HG02678 (cell line): ENCODE results near the gene UROC1.

ENCODE experiments used
- ATAC-seq: cut with Tn5 transposase; IDR thresholded peaks from one replicate; pipeline ENCODE4 v1.9.1; 2021; ENCODE audit warnings: mild to moderate bottlenecking, moderate library complexity; ENCODE audit not compliant: unreplicated experiment

The UROC1 gene

DNA sequence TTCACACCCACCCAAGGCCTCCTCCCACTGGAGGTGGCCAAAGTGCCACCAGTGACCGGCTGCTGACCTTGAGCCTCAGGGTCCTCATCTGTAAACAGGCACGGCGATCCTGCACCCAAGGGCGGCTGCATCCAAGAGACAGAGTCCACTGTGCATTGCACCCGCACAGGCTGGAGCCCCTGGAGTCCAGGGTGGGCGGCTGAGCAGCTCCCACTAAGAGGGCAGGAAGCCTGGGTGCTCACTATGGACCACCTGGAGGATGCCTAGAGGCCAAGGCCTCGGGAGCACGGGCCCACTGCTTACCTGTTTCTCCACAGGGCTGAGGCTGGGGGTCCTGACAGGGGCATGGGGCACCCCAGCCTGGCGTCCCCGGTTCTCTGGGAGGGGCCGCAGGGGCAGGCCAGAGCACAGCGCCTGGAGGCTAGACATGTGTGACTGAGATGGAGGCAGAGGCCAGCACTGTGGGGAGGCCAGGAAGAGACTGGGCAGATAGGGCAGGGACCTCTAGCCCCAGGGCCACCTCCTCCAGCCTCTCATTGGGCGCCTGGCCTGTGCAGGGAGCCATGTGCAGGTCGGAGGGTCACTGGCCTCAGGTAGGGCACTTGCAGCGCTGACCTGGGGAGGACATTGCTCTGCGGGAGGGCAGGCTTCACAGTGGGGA, at the start of gene UROC1:
TSS of gene UROC1 (minus strand) at position 483 of the 661 bp plus-strand sequence. CDS start at position 429, 54 bp downstream.
- no peak for ATAC-seq

DNA sequence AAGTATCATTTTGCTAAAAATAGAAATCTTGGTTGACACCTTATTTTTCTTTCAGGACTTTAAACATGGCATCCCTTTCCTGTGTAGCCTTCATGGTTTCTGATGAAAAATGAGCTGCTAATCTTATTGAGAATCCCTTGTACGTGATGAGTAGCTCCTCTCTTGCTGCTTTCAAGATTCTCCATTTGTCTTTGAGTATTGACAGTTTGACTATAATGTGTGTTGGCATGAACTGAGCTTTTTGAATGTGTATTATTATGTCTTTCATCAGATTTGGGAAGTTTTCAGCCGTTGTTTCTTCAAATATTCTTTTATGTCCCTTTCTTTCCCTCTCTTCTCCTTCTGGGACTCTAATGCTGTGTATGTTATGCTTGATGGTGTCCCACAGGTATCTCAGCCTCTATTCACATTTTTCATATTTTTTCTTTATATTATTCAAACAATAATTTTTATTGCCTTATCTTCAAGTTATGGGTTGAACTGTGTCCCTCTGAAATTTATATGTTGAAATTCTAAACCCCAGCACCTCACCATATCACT, 45.2 kb upstream of the UROC1 start:
- no peak for ATAC-seq

DNA sequence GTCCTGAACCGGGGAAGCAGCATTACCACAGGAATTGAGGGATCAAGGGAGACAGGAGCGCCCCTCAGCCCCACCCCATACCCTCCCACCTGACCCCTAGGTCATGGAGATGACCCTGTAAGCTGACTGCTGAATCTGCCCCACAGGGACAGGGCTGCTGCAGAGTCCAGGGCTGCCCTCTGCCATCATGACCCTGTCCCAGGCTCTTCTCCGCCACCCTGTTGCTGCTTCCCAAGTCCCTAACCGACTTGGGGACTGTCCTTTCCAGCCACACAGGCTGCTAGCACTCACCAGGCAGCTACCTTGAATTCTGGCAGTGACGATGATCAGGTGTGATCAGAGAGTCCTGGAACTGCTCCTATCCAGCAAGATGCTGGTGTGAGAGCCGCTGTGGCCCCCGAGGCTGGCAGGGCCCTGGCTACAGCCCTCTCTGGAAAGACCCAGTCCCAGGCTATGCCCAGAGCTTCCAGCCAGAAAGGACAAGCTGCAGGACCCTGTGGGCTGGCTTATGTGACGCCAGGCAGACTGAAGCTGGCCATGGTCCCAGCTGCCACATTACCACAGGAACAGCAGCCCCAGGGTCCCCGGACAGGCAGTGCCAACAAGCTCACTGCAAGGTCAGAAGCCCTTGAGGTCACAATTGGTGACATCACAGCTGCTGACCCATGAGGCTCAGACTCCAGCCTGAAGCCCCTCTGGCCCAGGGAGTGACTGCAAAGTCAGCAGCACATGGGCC, 40.9 kb upstream of the UROC1 start, which contains the start of gene C3orf22:
TSS of gene C3orf22 (minus strand) at position 597 of the 736 bp plus-strand sequence. CDS start 5,542 bp downstream, outside the sequence.
- ATAC-seq, result no peak

DNA sequence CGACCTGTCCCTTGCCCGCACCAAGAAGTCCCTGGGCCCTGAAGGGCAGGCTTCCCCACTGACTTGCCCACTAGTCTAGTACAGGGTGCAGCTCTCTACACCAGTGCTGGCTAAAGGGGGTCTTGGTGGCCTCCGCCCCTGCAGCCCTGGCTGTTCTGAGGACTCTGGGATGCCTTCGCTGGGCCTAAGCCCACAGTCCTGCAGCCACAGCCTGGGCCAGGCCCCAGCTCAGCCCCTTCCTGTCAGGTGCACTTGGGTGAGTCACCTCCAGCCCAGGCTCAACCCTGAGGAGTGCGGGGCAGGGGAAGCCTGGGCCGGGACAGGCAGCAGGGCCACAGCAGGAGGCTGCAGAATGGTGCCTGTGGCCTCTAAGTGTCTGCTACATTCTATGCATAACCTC, 40.2 kb upstream of the UROC1 start:
- ATAC-seq, result no peak

DNA sequence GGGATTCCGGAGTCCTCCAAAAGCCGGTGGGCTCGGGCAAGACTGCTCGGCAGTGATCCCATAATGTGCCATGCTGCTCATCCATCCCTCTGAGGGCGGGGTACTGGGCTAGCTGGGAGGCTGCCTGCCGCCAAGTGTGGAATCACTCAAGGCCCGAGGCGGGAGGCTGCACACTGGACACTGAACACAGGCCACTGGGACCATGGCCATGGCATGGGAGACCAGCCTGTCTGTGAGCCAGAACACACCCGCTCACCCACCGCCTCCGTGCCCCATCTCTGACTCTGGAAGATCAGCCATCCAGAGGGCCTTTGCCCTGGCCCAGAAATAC, 39.8 kb upstream of the UROC1 start:
- no peak for ATAC-seq

DNA sequence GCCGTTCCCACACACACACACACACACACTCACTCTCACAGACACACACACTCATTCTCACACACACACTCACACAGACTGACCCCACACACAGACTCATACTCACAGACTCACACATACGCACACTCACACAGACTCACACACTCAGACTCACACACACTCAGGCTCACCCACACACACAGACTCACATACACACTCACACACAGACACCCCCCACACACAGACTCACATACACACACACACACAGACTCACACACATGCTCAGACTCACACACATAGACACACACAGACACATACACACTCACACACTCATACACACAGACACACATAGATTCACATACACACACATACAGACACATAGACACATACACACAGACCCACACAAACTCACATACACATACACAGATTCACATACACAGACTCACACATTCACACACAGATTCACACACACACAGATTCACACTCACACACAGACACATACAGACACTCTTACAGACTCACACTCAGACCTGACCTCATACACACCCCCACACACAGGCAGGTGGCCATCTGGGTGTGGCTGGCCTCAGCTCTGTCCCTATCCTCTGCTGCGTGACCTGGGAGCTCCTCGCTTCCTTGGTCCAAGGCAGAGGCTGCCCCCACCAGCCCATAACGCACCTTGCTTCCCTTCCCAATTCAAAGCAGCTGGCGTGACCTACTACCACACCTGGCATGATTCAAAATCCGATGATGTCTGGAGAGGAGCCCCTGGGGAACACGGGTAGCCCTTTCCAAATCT, 39.3 kb upstream of the UROC1 start:
- ATAC-seq, result no peak

DNA sequence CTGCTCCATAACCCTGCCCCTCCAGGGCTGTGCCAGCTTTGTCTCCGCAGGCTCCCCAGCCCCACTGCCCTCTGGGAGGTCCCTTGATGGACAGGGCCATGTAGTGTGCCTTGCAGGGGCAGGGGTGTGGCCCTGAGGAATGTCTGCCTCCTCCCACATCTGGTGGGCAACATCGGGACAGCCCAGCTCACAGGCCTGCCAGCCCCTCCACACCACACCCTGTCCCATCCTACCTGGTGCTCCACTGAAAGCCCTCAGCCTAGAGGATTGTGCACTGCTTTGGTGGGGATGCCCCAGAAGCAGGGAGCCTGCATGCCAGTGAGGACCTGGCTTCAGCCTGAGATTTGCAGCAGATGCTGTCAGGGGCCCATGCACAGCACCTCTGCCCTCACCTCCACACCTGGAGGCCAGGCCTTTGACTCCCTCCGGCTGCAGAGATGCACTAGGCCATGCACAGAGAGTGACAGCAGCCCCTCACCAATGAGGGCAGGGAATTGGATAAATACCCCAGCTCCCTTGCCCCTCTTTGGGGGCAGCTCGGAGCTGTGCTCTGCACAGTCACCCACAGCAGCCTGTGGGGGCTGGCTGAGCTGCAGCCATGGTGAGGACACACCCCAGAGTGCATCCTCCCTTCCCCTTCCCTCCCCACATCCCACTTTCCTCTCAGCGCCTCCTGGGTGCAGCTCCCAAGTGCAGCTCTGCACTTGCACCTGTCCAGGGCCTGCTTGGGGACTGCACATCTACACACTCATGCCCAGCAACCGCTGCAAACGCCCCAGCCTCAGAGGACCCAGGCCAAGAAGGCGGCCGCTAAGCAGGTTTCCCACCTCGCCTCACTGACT, 38.4 kb upstream of the UROC1 start:
- no peak for ATAC-seq

DNA sequence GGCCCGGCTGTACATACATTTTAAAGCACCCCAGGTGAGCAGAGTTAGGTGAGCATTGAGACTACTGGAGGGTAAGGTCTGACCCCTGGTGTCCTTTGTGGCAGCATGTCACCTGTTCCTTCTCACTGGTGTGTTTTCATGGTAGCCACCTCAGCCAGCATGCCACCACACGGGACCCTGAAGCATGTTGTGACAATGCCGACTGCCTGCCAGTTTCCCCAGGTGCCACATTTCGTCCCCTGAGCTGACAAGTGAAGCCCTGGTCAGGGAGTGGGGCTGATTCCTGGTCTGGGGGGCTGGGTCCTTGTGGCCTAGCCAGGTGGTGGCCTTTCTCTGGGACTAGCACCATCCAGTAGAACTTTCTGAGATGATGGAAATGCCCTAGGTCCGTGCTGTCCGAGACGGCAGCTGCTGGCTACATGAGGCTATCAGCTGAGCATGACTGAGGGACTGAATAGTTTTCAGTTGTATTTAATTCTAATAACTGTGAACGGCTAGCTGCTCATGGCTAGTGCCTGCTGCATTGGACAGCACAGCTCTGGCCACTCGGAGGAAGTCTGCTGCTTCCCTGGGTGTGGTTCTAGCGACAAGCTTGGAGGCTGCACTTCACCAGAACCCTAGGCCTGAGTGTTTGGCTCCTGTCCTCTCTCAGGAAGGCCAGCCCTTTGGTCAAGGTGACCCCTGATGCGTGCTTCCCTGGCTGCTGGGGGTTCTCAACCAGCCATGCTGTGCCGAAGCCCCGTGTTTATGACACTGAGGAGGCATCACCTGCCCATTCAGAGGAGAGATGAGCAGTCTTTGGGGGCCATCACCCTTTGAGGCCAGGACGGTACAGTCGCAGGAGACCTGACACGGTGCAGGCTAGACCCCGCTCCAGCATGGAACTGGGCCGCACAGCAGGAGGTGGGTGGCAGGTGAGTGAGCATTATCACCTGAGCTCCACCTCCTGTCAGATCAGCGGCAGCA, 37.3 kb upstream of the UROC1 start:
- ATAC-seq, result no peak

DNA sequence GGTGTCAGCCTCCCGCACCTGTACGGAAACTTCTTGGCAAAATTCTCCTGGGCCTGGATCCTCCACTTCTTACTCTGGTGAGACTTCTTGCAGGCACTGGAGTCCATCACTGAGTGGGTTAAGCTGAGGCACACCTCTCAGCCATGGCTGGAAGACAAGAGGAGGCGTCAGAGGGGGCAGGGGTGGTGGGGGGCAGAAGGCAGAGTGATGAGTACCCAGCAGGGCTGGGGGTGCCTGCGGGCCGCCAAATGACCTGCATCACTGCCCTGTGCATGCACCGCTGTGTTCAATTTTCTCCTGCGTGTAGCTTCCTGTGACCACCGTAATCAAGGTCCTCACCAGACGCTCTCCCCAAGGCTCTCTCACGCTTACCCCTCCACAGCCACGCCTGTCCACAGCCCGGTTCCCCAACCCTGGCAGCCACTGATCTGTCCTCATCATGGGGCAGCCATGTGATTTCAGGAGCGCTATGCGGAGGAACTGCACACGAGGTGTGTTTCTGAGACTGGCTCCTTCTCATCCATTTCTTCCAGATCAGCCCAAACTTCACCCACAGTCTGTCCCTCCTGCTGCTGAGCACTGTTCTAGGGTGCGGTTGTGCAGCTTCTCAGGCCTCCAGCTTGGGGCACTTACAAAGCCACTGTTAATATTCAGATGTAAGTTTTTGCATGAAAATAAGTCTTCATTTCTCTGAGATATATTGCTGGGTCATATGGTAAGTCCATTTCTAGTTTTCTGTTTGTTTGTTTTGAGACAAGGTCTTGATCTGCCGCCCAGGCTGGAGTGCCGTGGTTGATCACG, 35.9 kb upstream of the UROC1 start:
- ATAC-seq, result no peak

DNA sequence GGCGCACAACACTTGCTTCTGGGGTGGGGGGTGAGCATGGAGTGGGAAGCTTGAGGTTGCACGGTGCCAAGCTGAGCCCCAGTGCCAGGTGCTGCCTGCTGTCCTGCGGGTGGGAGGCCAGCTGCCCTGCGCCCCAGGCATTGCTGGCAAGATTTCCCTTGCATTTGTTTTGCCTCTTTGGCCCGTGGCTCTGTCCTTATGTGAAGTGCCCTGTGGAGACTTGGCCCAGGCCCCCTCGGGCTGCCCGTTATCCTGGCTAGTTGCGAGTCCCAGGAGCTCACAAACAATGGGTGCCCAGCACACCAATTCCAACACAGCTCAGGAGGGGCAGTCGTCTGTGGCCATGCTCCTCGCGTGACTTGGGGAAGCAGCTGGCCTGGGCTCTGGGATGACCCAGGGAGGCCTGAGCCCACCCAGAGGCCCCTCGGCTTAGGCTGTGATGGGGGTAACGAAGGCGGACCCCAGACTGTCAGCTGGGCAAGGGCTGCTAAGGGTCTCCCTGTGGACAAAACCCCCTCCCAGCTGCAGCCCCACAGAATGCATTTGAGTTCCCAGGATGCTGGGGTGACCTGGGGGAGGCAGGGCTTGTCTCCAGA, 35.2 kb upstream of the UROC1 start:
- no peak for ATAC-seq

DNA sequence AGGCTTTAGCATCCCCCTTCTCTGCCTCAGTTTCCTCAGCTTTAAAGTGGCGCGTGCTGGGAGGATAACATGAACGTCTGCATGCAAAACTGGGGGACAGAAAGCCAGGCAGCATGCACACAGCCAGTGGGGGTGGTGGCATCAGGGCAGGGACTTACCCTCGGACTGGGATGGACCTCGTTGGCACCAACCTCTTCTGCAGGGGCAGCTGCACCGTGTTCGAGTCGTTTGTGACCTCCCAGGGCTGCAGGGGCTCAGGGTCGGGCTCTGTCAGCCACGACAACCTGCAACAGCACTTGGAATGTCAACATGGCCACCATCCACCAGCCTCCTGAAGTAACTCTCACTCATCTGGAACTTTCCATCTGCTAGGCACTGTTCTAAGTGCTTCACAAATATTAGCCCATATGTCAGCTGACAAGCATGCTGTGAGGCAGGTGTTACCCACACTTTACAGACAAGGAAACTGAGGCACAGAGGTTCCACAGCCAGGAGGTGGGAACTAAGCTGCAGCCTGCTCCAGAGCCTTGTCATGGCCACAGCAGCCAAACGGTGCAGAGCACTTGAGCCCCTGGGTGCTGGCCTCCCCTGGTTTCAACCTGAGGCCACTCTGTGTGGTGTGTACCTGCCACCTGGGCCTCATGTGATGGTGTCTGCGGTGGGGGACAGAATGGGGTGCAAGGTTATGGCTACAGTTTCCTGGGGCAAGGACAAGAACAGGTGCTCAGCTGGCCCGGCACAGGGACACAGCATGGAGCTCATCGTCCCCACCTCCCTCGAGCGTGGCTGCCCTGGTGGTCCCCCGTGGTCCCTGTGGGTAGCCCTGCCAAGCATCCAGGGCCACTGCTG, 34.5 kb upstream of the UROC1 start:
- ATAC-seq, result no peak

DNA sequence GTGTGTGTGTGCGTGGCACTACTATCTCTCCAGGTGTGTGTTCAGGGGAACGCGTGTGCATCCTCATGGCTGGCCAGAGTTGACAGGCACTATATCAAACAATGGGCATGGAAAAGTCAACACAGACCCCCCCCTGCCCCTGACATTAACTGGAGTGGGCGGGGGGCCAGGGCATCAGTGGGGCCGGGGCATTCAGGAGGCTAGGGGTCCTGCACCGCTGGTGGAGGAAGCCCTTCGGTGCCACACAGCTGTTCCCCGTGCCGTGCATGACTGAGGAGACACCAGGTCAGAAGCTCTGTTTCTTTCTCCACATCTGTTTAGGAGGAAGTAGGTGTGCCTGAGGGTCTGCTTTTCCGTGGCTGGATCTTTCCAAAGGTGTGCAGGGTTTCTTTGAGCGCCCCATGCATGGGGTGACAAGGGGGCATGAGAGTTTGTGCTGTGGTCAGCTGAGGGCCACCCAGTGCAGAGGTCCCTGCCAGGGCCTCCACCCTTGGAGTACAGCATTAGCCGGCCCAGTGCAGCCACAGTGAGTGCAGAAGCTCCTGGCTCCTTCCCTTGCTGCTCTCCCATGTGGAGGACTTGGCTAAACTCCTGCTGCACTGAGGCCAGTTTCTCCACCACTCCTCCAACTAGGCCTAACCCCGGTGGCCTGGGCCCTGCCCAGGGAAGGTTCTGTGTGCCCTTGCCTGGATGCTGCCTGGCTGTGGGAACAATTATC, 33.7 kb upstream of the UROC1 start:
- no peak for ATAC-seq

DNA sequence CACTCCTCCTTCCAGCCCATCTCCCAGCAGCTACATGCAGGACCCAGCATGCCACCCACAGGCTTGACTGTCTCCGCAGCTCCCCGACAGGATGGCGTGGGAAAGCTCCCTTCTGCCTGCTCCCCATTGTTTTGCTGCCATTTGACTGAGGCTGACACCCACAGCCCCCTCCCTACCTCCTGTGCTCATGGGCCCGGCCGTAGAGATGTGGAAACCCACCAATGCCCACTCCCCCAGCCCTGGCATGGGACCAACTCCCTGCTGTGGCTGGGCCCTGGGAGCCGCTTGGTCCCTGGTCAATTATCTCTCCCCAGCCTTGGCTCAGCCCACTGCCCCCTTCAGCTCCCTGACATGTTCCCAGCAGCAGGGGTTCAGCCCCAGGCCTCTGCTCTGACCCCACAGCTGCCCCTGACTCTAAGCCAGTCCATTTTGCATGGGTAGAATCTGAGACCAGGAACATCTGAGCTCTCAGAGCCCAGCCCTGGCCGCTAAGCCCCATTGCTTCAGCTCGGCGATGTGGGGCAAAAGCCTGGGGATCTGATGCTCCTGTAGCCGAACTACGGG, 33.0 kb upstream of the UROC1 start:
- no peak for ATAC-seq

DNA sequence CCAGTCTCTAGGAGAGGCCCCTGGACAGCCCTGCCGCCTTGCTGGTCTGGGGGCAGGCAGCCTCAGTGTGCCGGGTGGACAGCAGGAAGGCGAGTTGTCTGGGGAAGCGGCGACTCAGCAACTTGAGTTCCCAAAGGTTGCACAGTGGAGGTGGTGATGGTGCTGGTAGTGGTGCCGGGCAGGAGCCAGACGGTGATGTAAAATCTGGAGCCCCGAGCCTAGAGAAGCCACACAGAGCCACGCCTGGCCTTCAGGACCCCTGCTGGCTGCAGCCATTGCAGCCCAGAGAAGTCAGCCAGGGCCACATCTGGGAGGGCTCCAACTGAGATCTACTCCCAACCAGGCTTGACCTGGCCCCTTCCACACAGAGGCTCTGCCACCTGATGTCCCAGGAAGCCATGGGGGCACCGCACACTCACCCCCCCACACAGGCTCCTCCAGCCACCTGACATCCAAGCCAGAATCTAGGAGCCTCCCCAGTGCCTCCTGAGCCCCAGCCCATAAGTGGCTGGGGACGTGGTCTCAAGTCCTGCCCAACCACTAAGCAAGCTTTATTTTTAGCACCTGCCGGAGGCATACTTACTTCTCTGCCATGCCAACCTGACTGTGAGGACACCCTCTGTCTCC, 32.4 kb upstream of the UROC1 start:
- no peak for ATAC-seq

DNA sequence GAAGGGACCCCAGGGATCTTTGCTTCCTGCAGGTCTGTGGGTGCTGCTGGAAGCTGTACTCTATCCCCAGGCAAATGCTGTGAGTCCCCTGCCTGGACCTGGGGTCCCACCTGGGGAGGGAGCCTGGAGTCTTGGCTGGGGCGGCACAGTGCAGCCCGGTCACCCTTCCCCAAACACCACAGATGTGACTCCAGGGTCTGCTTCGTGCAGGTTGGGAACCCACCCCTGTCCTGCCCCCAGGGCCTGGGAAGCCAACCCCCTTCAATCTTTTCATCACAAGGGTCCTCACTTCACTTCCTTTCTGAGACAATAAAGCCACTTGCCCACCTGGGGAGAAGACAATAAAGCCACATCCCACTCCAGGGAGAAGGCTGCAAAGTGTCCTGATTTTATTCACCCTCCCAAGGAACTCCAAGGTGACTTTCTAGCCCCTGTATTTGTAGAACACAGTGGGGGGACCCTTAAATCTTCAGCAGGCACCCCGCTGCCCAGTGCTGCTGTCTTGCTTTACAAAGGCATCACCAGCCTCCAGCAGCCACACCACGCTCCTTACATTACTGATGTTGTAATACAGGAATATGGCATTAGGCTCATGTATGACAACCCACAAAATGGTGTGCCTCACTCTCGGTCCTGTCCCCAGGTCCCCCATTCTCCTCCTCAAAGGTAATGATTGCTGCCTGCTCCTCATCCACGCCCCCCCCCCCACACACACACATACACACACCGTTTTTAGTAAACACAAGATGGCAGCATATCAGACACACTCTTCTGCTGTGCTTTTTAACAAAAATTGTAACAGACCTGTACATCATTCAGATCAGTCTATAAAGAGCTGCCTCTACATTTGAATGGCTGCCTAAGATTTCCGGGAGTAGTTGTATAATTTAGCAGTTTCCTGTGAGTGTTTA, 31.2 kb upstream of the UROC1 start:
- ATAC-seq, result no peak
